K562 treated with DMSO at 1 percent for 48 hours (cell line): ENCODE measurements around the gene CCDC97. TPM values are rescaled to one million over a fixed set of nuclear protein-coding genes. Genes with fewer than 3 reads are reported as not detected.

Source experiments
- total RNA-seq: library from RNA; unstranded; fragments of 300-600 nt; gene quantifications from 2 replicates; pipeline ENCODE4 v1.2.3, GENCODE V29; 2022; ENCODE audit warnings: low replicate concordance; ENCODE audit errors: extremely low read depth

CCDC97 gene
- not detected in 2 replicates for total RNA-seq

DNA sequence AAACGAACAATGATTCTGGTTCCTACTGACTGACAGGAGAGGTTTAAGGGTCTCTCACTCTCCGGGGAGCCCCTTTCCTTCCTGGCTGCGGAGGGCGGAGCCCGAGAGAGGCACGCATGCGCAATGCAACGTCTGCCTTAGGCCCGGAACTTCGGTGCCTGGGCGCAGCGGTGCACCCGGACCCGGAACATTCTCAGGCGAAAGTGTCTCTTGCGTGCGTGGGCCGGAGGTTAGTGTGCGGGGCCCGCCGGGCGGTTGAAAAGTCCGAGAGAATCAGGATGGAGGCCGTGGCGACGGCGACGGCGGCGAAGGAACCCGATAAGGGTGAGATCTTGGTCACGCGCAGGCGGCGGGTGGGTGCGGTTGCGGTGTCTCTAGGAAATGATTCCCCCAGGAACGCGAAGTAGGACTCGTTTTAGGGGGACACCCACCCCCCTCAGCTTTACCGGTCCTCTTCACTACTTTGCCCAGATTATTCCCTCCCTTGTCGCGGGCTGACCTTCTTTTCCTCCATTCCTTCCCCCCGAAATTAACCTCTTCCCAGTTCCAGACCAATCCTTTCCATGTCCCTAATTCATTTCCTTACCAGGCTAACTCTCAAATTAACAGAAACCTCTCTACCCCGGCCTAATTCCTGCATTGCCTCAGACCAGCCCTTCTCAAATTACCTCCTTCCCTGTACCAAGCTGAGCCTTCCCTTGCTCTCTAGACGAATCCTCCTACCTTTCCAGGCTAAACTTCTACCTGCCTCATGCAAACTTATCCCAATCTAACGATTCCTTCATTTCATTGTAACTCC is at the start of gene CCDC97:
TSS of gene CCDC97 (plus strand) at position 140 of the 799 bp plus-strand sequence. CDS start at position 279, 139 bp downstream.

DNA sequence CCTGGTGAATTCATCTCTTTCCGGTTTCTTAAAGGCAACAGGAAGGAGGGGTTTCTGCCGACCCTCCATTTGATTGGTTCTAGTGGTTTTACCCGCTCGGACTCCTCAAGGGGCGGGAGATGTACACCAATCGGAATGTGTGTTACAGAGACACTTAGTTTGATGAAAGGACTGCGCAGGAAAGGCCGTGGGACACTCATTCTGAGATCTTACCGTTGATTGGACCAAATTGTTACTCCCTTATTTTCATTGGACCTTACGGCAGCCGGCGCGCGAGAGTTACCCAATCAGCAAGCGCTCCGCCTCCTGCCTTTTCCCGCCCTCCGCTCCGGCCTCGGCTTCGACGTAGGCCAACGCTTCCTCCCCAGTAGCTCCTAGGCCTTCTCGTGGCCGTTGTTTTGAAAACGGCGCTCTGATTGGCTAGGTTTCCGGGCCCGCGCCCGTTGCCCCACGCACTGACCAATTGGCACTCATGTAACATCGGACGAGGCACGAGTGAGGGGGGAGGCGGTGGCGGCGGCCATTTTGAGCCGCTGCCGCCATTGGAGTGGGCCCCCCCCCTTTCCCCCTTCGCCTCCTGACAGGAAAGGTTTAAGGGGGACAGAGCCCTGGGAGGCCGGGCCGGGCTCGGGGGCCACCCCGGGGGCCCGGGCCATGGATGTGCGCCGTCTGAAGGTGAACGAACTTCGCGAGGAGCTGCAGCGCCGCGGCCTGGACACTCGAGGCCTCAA is 46.0 kb upstream of the CCDC97 start, which contains the start of gene HNRNPUL1:
TSS of gene HNRNPUL1 (plus strand) at position 523 of the 731 bp plus-strand sequence. CDS start at position 655, 132 bp downstream.

DNA sequence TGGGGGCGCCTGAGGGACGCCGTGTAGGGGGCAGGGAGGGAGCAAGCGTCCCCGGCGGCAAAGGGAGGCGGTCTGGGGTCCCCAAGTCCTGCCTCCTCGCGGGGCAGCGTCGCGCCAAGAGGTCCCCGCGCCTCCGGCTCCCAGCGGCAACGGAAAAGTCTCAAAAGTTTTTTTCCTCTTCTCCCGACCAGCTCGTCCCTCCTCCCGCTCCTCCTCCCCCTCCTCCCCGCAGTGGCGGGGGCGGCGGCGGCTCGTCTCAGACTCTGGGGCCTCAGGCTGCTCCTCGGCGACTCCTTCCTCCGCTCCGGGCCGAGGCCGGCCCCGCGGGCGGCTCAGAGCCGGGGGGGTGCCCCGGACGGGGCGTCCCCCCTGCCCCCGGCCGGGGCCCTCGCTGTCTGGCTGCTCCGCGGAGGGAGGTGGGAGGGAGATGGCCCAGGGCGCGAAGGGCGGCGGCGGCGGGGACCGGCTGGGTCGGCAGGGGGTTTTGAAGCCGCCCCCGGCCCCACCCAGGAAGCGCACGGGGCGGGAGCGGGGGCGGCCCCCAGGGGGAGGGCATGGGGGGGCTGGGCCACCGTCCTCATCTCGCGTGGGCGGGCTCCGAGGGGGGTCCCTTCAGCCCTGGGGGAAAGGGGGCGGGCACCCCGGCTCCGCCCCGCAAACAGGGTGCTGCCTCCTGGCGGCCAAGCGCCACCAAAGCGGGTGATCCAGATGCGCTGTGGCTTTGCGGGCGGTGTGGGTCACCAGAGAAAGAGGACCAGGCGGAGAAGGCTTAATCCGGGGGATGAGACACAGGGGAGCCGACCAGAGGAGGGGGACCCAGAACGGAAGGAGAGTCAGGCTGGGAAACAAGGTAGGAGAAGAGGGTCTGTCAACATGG is 43.7 kb downstream of the CCDC97 start, which contains the start of gene TGFB1:
TSS of gene TGFB1 (minus strand) at position 457 of the 877 bp plus-strand sequence. CDS start 878 bp downstream, outside the sequence.

DNA sequence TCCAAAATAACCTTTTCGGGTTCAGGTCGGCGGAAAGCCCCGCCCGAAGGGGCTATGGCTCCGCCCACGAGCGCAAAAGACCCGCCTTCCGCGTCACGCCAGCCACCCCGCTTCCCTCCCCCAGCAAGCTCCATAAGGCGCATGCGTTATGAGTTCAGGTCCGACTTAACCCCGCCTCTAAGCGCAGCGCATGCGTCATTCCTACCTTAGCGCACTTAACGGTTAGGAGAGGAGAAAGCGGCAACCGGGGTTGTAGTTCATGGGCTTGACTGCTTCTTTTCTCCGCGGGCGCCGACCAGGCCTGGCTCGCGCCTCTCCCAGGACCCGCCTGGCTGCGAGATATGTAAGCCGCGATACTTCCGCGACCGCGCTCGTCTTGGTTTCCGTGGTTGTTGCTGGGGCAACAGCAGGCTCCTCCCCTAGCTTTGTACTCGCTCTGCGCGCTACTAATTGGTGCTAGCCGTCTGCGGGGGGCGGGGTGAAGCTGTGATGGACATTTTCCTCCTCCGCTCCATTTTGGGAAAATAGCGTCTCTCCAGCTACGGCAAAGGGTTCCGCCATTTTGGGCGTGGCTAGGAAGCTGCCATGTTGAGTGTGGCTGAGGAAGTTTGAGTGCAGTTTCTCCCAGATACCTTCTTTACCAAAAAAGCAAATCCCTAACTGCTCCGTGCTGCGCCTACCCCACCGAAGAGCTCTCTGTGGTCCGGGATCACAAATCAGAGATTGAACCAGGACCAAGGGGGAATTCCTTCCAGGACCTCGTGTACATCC is 54.0 kb downstream of the CCDC97 start, which contains the start of gene B9D2:
TSS of gene B9D2 (minus strand) at position 397 of the 771 bp plus-strand sequence. CDS start 630 bp downstream, outside the sequence.

Other genes starting within 250 kb of the CCDC97 start
- gene CYP2A13, start 221.7 kb upstream of the CCDC97 start, total RNA-seq: not detected in 2 replicates
- not detected in 2 replicates for gene CYP2F1, start 195.7 kb upstream of the CCDC97 start, total RNA-seq
- gene CYP2S1, start 117.0 kb upstream of the CCDC97 start, total RNA-seq: not detected in 2 replicates
- not detected in 2 replicates for gene AXL, start 90.9 kb upstream of the CCDC97 start, total RNA-seq
- gene HNRNPUL1, start 45.8 kb upstream of the CCDC97 start, total RNA-seq: 971 and 1,312 TPM in 2 replicates
- not detected in 2 replicates for gene TGFB1, start 43.8 kb downstream of the CCDC97 start, total RNA-seq
- not detected in 2 replicates for gene B9D2, start 54.0 kb downstream of the CCDC97 start, total RNA-seq
- not detected in 2 replicates for gene TMEM91, start 66.4 kb downstream of the CCDC97 start, total RNA-seq
- gene EXOSC5, start 87.2 kb downstream of the CCDC97 start, total RNA-seq: not detected in 2 replicates
- gene BCKDHA, start 87.6 kb downstream of the CCDC97 start, total RNA-seq: not detected in 2 replicates
- gene B3GNT8, start 117.2 kb downstream of the CCDC97 start, total RNA-seq: not detected in 2 replicates
- gene DMAC2, start 129.7 kb downstream of the CCDC97 start, total RNA-seq: not detected in 2 replicates
- not detected in 2 replicates for gene ERICH4, start 133.0 kb downstream of the CCDC97 start, total RNA-seq